NCI-H1092 treated with DMSO at 0.1 percent for 48 hours (cell line): ENCODE data around the gene PET100.

Experiments
- DNase-seq: peaks from one replicate; lab custom pipeline; 2025; lab: John Stamatoyannopoulos, UW

The PET100 gene

GRCh38 chr19:7629347-7630054 lies at the start of gene PET100, which contains the start of gene XAB2:
TSS of gene PET100 (plus strand) at chr19:7629793. CDS start at chr19:7629834, 41 bp downstream.
TSS of gene XAB2 (minus strand) at chr19:7629545. CDS start at chr19:7629527, 18 bp downstream.
- peak; percentile 99 for DNase-seq

- no peak for DNase-seq
Measured at GRCh38 chr19:7582446-7582845, 47.1 kb upstream of the PET100 start.

GRCh38 chr19:7589822-7590221 lies 39.8 kb upstream of the PET100 start:
- DNase-seq: no peak

GRCh38 chr19:7590256-7590655 lies 39.3 kb upstream of the PET100 start:
- DNase-seq: no peak

GRCh38 chr19:7595466-7596133 lies 34.0 kb upstream of the PET100 start, which contains the start of gene CAMSAP3:
TSS of gene CAMSAP3 (plus strand) at chr19:7595863. CDS start at chr19:7596003, 140 bp downstream.
- peak; percentile 64 for DNase-seq

- DNase-seq: no peak
Measured at GRCh38 chr19:7596211-7596937, 33.2 kb upstream of the PET100 start.

- DNase-seq: no peak
Measured at GRCh38 chr19:7597689-7598088, 31.9 kb upstream of the PET100 start.

- no peak for DNase-seq
Measured at GRCh38 chr19:7598180-7598579, 31.4 kb upstream of the PET100 start.

GRCh38 chr19:7600721-7601120 lies 28.9 kb upstream of the PET100 start:
- DNase-seq: no peak

- no peak for DNase-seq
Measured at GRCh38 chr19:7602240-7602934, 27.2 kb upstream of the PET100 start.

- no peak for DNase-seq
Measured at GRCh38 chr19:7602935-7603497, 26.6 kb upstream of the PET100 start.

GRCh38 chr19:7603919-7604318 lies 25.7 kb upstream of the PET100 start:
- DNase-seq: no peak

GRCh38 chr19:7605490-7606222 lies 23.9 kb upstream of the PET100 start:
- DNase-seq: no peak

GRCh38 chr19:7606289-7606688 lies 23.3 kb upstream of the PET100 start:
- DNase-seq: no peak

- no peak for DNase-seq
Measured at GRCh38 chr19:7607212-7607873, 22.2 kb upstream of the PET100 start.

GRCh38 chr19:7607874-7608560 lies 21.6 kb upstream of the PET100 start:
- DNase-seq: no peak

GRCh38 chr19:7610491-7611240 lies 18.9 kb upstream of the PET100 start:
- DNase-seq: no peak

GRCh38 chr19:7611541-7612279 lies 17.9 kb upstream of the PET100 start:
- no peak for DNase-seq
